ENCODE data around the gene CERS2. TPM values are rescaled to one million over a fixed set of nuclear protein-coding genes. Genes with fewer than 3 reads are reported as not detected.

CERS2 gene
- total RNA-seq, 4 donors from 2014 or later = 74.9 to 191 (median 147) TPM

GRCh38 chr1:150927624-150928023, 47.0 kb downstream of the CERS2 start:
- intact Hi-C loops (cut with DNase I; ENCODE audit: low total_unique reads) = no loop called here
- Histone ChIP-seq H3K9me3 (peaks cover 0 to 5% of the 10 kb centered on the region in 2 donors), H3K4me1 (no peaks in the 10 kb centered on the region), H3K4me3 (no peak overlapping the region), H3K27ac (no peak overlapping the region), H3K27me3 (no peaks in the 10 kb centered on the region), H3K36me3 (no peaks in the 10 kb centered on the region)
- TF ChIP-seq CTCF (IDR thresholded peaks at IDR 0.05) (no peak), POLR2A (IDR thresholded peaks at IDR 0.05) (no peak)
- no peak for DNase-seq

- no peaks in the 10 kb centered on the region for H3K36me3 ChIP-seq
- H3K27me3 ChIP-seq = no peaks in the 10 kb centered on the region
- H3K27ac ChIP-seq = peak within 1 kb of the TSS; percentile 85 to 91
- peak within 1 kb of the TSS; percentile 85 to 93 for H3K4me3 ChIP-seq
- no peaks in the 10 kb centered on the region for H3K4me1 ChIP-seq
- peak in 2 of 4 experiments; percentile 4 to 29 for TF ChIP-seq CTCF (IDR thresholded peaks at IDR 0.05)
- TF ChIP-seq POLR2A (IDR thresholded peaks at IDR 0.05) = peak; percentile 12 to 38
- DNase-seq = peak; percentile 94 to 96
- H3K9me3 ChIP-seq = no peaks in the 10 kb centered on the region
- intact Hi-C loops (cut with DNase I; ENCODE audit: low total_unique reads) = no loop called here
Measured at GRCh38 chr1:150926097-150926741, 48.4 kb downstream of the CERS2 start, which contains the start of gene SETDB1. TSS of gene SETDB1 (plus strand) at chr1:150926363. CDS start at chr1:150927715, 1,352 bp downstream.

- TF ChIP-seq CTCF (IDR thresholded peaks at IDR 0.05) (no peak), POLR2A (IDR thresholded peaks at IDR 0.05) (no peak)
- H3K9me3 ChIP-seq = no peaks in the 10 kb centered on the region
- DNase-seq = no peak
- no peaks in the 10 kb centered on the region for H3K27me3 ChIP-seq
- H3K36me3 ChIP-seq = no peaks in the 10 kb centered on the region
- H3K27ac ChIP-seq = peak overlapping the region in 1 of 2 donors; percentile 91
- H3K4me3 ChIP-seq = peak overlapping the region; percentile 85 to 93
- H3K4me1 ChIP-seq = no peaks in the 10 kb centered on the region
- intact Hi-C loops (cut with DNase I; ENCODE audit: low total_unique reads) = no loop called here
Measured at GRCh38 chr1:150925080-150925479, 49.6 kb downstream of the CERS2 start.

GRCh38 chr1:150922519-150922975, 52.1 kb downstream of the CERS2 start:
- H3K36me3 ChIP-seq = no peaks in the 10 kb centered on the region
- H3K4me3 ChIP-seq = no peak overlapping the region
- H3K27me3 ChIP-seq = no peaks in the 10 kb centered on the region
- no peak overlapping the region for H3K27ac ChIP-seq
- H3K4me1 ChIP-seq = no peaks in the 10 kb centered on the region
- peak; percentile 58 to 78 for DNase-seq
- peak; percentile 55 to 67 (median 62) for TF ChIP-seq CTCF (IDR thresholded peaks at IDR 0.05)
- no peak for TF ChIP-seq POLR2A (IDR thresholded peaks at IDR 0.05)
- no peaks in the 10 kb centered on the region for H3K9me3 ChIP-seq
- intact Hi-C loops (cut with DNase I; ENCODE audit: low total_unique reads) = no loop called here

GRCh38 chr1:150917387-150917786, 57.2 kb downstream of the CERS2 start:
- H3K4me1 ChIP-seq = no peaks in the 10 kb centered on the region
- H3K36me3 ChIP-seq = no peaks in the 10 kb centered on the region
- H3K4me3 ChIP-seq = no peak overlapping the region
- intact Hi-C loops (cut with DNase I; ENCODE audit: low total_unique reads) = no loop called here
- TF ChIP-seq POLR2A (IDR thresholded peaks at IDR 0.05) (no peak), CTCF (IDR thresholded peaks at IDR 0.05) (no peak)
- no peaks in the 10 kb centered on the region for H3K27me3 ChIP-seq
- no peak for DNase-seq
- H3K9me3 ChIP-seq = no peaks in the 10 kb centered on the region
- no peak overlapping the region for H3K27ac ChIP-seq

All from uterus (tissue), 4 donors.